Heart left ventricle (tissue), 16 donors: ENCODE measurements around the gene TMC7. TPM values are rescaled to one million over a fixed set of nuclear protein-coding genes. Genes with fewer than 3 reads are reported as not detected.

Experiments used
- ATAC-seq, 4 donors: fragments of 200-7000 bp; cut with Tn5 transposase; one replicate each; pipeline ENCODE4 v1.9.1; 2020 to 2022; ENCODE audit warnings: moderate library complexity in 4 of 4, mild to moderate bottlenecking in 3 of 4, moderate number of reproducible peaks in 1 of 4
- DNase-seq, 5 donors: peaks; one replicate each; pipeline ENCODE4 v3.0.0-alpha.2; 2020
- H3K27ac ChIP-seq, 12 donors: fragments of 200-600 bp; sonication (generic) in 4 of 12; one replicate each; pipeline versions ENCODE4 v1.5.0 to v1.8.0; 2016 to 2022; ENCODE audit warnings: mild to moderate bottlenecking in 2 of 12
- H3K27me3 ChIP-seq, 9 donors: fragments of 200-600 bp; sonication (generic) in 2 of 9; one replicate each; pipeline versions ENCODE4 v1.5.1 to v1.8.0; 2016 to 2022; ENCODE audit warnings: mild to moderate bottlenecking in 3 of 9
- H3K36me3 ChIP-seq, 9 donors: fragments of 200-600 bp; sonication (generic) in 2 of 9; one replicate each; pipeline versions ENCODE4 v1.5.0 to v1.8.0; 2018 to 2022; ENCODE audit warnings: mild to moderate bottlenecking in 2 of 9
- H3K4me1 ChIP-seq, 12 donors: fragments of 200-600 bp; sonication (generic) in 4 of 12; one replicate each; pipeline versions ENCODE4 v1.5.0 to v1.8.0; 2016 to 2022; ENCODE audit warnings: mild to moderate bottlenecking in 3 of 12
- H3K4me3 ChIP-seq, 12 donors: fragments of 200-600 bp; sonication (generic) in 4 of 12; one replicate each; pipeline versions ENCODE4 v1.5.0 to v1.8.0; 2017 to 2022; ENCODE audit warnings: mild to moderate bottlenecking in 9 of 12, moderate library complexity in 4 of 12
- H3K9me3 ChIP-seq, 12 donors: fragments of 200-600 bp; sonication (generic) in 4 of 12; one replicate each; pipeline versions ENCODE4 v1.5.0 to v1.8.0; 2016 to 2022; ENCODE audit warnings: mild to moderate bottlenecking in 1 of 12
- POLR2A ChIP-seq, 2 donors: fragments of 450-650 bp; IDR thresholded peaks; one replicate each; pipeline ENCODE4 v1.6.1; 2017; ENCODE audit warnings: antibody characterized with exemption in 2 of 2, mild to moderate bottlenecking in 2 of 2, moderate library complexity in 2 of 2
- WGBS, 4 donors: extraction: QIAGEN DNeasy Blood & Tissue Kit in 2 of 4; methylation state at CpG; one replicate each; pipeline versions ENCODE4 v1.1.5 to v1.1.7; 2013 to 2018; 5-methylcytosine and 5-hydroxymethylcytosine counted together
- intact Hi-C, 10 donors: fragments of 100-400 bp; cut with DNase I; formaldehyde crosslinking; loops; one replicate each; pipeline versions ENCODE4 v1.11.1 to v1.14.2; 2022
- polyA plus RNA-seq, 2 donors: library from polyadenylated mRNA; stranded (reverse); fragments of 200-250 nt; gene quantifications; one replicate each; pipeline ENCODE4 v1.2.3, GENCODE V29; 2013
- total RNA-seq, 9 donors: library from RNA; depleted of rRNA in 2 of 9; stranded (reverse); fragments of >200 nt in 2 of 9; fragmentation: NEBNext Ultra II Directional in 3 of 9; extraction: Animal tissue kit (Norgen Biotek cat#: 25700) in 3 of 9; gene quantifications; one replicate each; pipeline versions ENCODE4 v1.1.0 to v1.2.4, GENCODE V29; 2016 to 2023
- TF ChIP-seq, protein P1 (sequence below), 12 donors: fragments of 200-600 bp; sonication (generic) in 4 of 12; IDR thresholded peaks; one replicate each; pipeline versions ENCODE4 v1.5.0 to v1.8.0; 2018 to 2022; ENCODE audit warnings: antibody characterized with exemption in 12 of 12, mild to moderate bottlenecking in 5 of 12
- donor health status: ischemic (EF 13 %, LVEDD 7.1; RV severe dilation, severe dysfunction).
- donor health status: healthy with polysubstance abuse.
- donor health status: DM: no; HTN: yes; CAD: no.
- donor health status: DM: no; HTN: no; CAD: no.
- donor health status: ischemic (EF 25% LVEDD 6.9; RV normal size, moderate dysfunction).
- donor health status: ischemic (EF 25% LVEDD 5.7; RV mildly dilated, moderate dysfunction).
- donor health status: healthy.
- donor health status: DM: yes; HTN: yes; CAD: no.
- donor health status: ischemic (EF 35%, LVEDD 5.7; RV mildly dilated, moderate dysfunction).
- donor health status: nonischemic (EF 11% LVEDD 7.7; RV severe dilation, severe dysfunction).
- donor health status: DM: yes; HTN: yes; CAD: no.
- donor health status: PGD.
- donor health status: ischemic (EF 29% LVEDD 5.4; RV normal size, mild dysfunction).
- donor health status: nonischemic (EF 23%, LVEDD 6.1; RV moderate dilation, normal function).

The TMC7 gene
- total and polyA plus RNA-seq, 11 donors, result 0.69 to 2.3 (median 0.96) TPM

DNA sequence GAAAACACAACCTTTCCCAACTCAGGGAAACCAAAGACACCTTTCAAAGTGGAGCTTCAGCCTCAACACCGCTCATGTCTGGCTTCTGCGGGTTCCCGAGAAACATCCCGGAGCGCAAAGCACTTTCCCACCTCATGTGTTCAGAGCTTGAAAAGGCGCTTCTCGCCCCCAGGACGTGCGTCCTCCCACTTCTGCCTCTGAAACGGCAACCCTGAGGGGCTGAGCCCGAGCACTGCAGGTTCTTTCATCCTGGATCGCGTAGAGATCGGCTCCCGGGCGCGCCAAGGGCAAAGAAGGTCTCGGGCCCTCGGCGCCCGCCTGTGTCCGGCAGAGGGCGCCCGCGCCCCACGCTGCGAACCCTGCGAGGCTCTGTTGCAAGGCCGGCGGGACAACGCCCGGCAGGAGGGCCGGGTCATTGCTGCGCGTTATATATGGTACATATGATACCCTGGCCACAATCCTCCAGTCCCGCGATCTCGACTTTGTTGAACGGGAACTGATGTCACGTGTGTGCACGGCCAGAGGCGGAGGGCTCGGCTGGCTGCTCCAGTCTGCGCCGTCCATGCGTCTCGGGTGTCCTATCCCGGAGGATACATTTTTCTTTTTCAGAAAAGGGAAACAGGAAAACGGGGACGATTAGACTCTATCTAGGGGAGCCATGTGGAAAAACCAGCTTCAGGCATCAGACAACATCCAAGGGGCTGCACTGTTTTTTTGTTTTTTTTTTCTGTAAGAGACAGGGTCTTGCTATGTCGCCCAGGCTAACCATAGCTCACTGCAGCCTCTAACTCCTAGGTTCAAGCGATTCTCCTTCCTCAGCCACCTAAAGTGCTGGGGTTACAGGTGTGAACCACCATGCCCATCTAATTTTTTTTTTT, 102.8 kb downstream of the TMC7 start:
- intact Hi-C loops, result loop anchor here (1.0 to 10.0 kb wide), 14 partner anchors 48 to 417 kb away; partner anchors contain the start of gene SYT17 (in 6 of the 10)
- H3K4me1 ChIP-seq, result peaks cover 0 to 17% (median 8%) of the 10 kb centered on the region in 12 donors
- no peaks in the 10 kb centered on the region for H3K27me3 ChIP-seq
- WGBS, 4 donors, result 6 to 13% (median 9%) methylated on average over 25 to 52 of the region's 52 CpGs
- H3K9me3 ChIP-seq, result no peaks in the 10 kb centered on the region
- DNase-seq (peak; percentile 81 to 94 (median 85)), ATAC-seq (peak; percentile 90 to 99 (median 97))
- no peak for TF ChIP-seq POLR2A (IDR thresholded peaks at IDR 0.05)
- TF ChIP-seq, protein P1, sequence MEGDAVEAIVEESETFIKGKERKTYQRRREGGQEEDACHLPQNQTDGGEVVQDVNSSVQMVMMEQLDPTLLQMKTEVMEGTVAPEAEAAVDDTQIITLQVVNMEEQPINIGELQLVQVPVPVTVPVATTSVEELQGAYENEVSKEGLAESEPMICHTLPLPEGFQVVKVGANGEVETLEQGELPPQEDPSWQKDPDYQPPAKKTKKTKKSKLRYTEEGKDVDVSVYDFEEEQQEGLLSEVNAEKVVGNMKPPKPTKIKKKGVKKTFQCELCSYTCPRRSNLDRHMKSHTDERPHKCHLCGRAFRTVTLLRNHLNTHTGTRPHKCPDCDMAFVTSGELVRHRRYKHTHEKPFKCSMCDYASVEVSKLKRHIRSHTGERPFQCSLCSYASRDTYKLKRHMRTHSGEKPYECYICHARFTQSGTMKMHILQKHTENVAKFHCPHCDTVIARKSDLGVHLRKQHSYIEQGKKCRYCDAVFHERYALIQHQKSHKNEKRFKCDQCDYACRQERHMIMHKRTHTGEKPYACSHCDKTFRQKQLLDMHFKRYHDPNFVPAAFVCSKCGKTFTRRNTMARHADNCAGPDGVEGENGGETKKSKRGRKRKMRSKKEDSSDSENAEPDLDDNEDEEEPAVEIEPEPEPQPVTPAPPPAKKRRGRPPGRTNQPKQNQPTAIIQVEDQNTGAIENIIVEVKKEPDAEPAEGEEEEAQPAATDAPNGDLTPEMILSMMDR (IDR thresholded peaks at IDR 0.05), result peak; percentile 98 to 100 (median 100)
- peak overlapping the region in 2 of 12 donors; percentile 19 to 38 for H3K27ac ChIP-seq
- H3K36me3 ChIP-seq, result peaks cover 0 to 9% (median 7%) of the 10 kb centered on the region in 9 donors
- peak overlapping the region in 11 of 12 donors; percentile 2 to 65 (median 54) for H3K4me3 ChIP-seq

DNA sequence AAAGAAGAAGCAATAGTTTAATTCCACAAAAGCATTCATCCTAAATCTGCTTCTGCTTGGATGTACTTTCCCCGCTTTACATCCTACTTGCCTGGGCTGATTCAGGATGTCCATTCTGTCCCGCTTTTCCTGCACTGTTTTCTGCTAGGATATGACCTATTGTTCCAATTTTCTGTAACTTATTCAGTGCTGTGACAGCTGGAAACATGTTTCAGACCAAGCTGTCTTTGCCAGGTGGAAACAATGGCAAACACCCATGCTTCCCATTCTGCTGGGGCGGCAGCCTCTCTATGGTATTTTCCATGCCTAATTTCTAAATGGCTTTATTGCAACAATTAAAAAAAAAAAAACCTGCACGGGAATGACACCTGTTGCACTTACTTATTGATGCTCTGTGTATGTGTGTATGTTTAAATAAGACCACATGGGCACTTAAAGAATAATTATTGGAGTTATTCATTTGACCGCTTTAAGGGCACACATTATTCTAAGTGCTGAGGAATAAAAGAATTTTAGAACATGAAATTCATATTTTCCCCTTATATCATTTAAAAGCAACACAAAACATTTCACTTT, 104.7 kb downstream of the TMC7 start:
- 68 to 79% (median 76%) methylated on average over 5 of the region's 5 CpGs for WGBS, 4 donors
- ATAC-seq (no peak), DNase-seq (no peak)
- no peak for TF ChIP-seq POLR2A (IDR thresholded peaks at IDR 0.05)
- TF ChIP-seq, protein P1 (IDR thresholded peaks at IDR 0.05), result no peak
- intact Hi-C loops, result loop anchor here (2.0 to 10.0 kb wide), 7 partner anchors 46 to 414 kb away; partner anchors contain the start of gene SYT17 (in 6 of the 10)
- H3K4me1 ChIP-seq, result peaks cover 0 to 21% (median 8%) of the 10 kb centered on the region in 12 donors
- no peaks in the 10 kb centered on the region for H3K9me3 ChIP-seq
- H3K36me3 ChIP-seq, result no peaks in the 10 kb centered on the region
- H3K4me3 ChIP-seq, result no peak overlapping the region
- H3K27me3 ChIP-seq, result no peaks in the 10 kb centered on the region
- H3K27ac ChIP-seq, result no peak overlapping the region

DNA sequence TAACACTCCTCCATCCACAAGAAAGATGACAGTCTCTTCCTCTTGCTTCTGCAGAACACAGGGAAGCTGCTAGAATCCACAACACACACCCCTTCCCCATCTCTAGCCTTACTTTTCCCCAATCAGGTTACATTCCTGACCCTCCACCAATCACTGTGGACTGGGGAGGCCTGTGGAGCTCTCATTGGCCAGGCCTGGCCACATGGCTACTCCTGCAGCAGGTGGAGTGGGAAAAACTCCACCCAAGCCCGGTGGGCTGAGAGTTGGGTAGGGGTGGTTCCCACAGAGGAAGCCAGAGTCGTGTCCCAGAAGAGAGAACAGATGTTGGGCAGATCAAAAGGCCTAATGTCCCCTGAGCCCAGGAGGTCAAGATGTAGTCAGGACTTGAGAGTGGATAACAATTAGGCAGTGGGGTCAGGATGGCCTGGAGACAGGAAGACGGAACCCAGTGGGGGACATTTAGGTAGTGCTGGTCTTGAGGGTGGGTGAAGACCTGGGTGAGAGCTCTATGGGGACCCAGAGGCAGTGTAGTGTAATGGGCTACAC, 105.7 kb downstream of the TMC7 start:
- no peaks in the 10 kb centered on the region for H3K36me3 ChIP-seq
- peaks cover 0 to 21% (median 8%) of the 10 kb centered on the region in 12 donors for H3K4me1 ChIP-seq
- no peak for TF ChIP-seq POLR2A (IDR thresholded peaks at IDR 0.05)
- TF ChIP-seq, protein P1 (IDR thresholded peaks at IDR 0.05), result no peak
- 62 to 76% (median 69%) methylated on average over 3 of the region's 3 CpGs for WGBS, 4 donors
- no peak overlapping the region for H3K4me3 ChIP-seq
- intact Hi-C loops, result loop anchor here (2.0 to 10.0 kb wide), 7 partner anchors 45 to 413 kb away; partner anchors contain the start of gene SYT17 (in 6 of the 10)
- H3K27ac ChIP-seq, result no peak overlapping the region
- no peaks in the 10 kb centered on the region for H3K9me3 ChIP-seq
- ATAC-seq (no peak), DNase-seq (no peak)
- H3K27me3 ChIP-seq, result no peaks in the 10 kb centered on the region
